ENCODE measurements around the gene ARAP3. TPM values are rescaled to one million over a fixed set of nuclear protein-coding genes. Genes with fewer than 3 reads are reported as not detected.
A peak's percentile ranks its signal among the peaks of the same experiment; 100 is the strongest.

ARAP3 gene
- polyA plus RNA-seq, 1 experiment: 3.5 TPM

DNA sequence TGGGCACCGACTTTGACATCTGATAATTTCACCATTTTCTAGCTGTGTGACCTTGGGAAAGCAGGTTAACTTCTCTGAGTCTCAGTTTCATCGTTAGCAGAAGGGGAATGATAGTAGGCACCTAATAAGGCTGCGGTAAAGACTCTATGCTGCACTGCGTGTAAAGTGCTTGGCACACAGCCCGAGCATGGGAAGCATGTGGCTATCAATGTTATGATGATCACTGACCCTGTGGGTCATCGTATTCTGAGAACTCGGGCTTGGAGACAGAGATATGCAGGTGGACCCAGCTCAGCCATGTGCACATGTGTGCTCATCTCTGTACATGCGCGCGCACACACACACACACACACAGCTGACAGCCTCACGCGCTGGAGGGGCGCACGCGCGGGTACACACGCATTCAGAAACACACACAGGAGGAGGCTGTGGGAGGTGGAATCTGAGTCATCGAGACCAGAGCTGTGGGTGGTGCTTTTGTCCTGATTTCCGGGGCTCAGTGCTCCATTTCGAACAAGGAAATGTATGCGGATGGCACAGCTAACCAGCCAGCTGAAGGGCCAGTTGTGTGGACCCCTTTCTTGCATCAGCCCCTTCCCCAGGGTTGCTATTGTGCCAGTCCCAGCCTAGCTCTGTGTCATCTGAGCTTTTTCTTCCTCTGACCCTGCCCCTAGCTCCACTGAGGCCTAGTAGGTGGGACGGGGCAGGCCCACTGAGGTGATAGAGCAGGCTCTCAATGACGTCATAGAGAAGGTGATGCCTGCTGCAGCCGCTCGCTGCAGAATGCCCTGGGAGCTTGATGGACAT lies 11.1 kb upstream of the ARAP3 start:
- CTCF ChIA-PET: interaction anchor here (1.4 to 16.0 kb wide), 15 partner anchors 9 to 293 kb away, joined by 4 to 422 read pairs (median 11); partner anchors contain the start of genes ARAP3, DELE1, PCDH1 and PCDH12

GRCh38 chr5:141692533-141692888 lies 10.5 kb upstream of the ARAP3 start:
- TF ChIP-seq, protein P1, sequence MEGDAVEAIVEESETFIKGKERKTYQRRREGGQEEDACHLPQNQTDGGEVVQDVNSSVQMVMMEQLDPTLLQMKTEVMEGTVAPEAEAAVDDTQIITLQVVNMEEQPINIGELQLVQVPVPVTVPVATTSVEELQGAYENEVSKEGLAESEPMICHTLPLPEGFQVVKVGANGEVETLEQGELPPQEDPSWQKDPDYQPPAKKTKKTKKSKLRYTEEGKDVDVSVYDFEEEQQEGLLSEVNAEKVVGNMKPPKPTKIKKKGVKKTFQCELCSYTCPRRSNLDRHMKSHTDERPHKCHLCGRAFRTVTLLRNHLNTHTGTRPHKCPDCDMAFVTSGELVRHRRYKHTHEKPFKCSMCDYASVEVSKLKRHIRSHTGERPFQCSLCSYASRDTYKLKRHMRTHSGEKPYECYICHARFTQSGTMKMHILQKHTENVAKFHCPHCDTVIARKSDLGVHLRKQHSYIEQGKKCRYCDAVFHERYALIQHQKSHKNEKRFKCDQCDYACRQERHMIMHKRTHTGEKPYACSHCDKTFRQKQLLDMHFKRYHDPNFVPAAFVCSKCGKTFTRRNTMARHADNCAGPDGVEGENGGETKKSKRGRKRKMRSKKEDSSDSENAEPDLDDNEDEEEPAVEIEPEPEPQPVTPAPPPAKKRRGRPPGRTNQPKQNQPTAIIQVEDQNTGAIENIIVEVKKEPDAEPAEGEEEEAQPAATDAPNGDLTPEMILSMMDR (IDR thresholded peaks at IDR 0.05; ENCODE audit: low read depth, low read length): no peak
- DNase-seq (ENCODE audit: low read depth, low spot score): no peak
- POLR2A ChIA-PET: interaction anchor here (0.9 to 2.2 kb wide), 5 partner anchors 25 to 320 kb away, joined by 3 to 7 read pairs (median 3); partner anchors contain the start of genes DELE1 and GNPDA1
- Histone ChIP-seq H3K27ac (ENCODE audit: low read depth, low read length) (no peak overlapping the region), H3K9me3 (ENCODE audit: control insufficient read depth, insufficient read depth, low read length) (no peaks in the 10 kb centered on the region), H3K4me3 (ENCODE audit: low read depth, low read length) (peak overlapping the region; percentile 59), H3K27me3 (ENCODE audit: control insufficient read depth, insufficient read depth, low read length) (peaks cover 43% of the 10 kb centered on the region)
- CTCF ChIA-PET: interaction anchor here (0.6 to 16.0 kb wide), 46 partner anchors 10 to 453 kb away, joined by 3 to 422 read pairs (median 5); partner anchors contain the start of genes ARAP3, DELE1, DIAPH1 and PCDH1

More for the DNA sequence above, 11.1 kb upstream of the ARAP3 start:
- TF ChIP-seq, protein P1 (IDR thresholded peaks at IDR 0.05; ENCODE audit: low read depth, low read length): no peak
- no peak for DNase-seq (ENCODE audit: low read depth, low spot score)
- H3K27me3 ChIP-seq (ENCODE audit: control insufficient read depth, insufficient read depth, low read length): peaks cover 49% of the 10 kb centered on the region
- no peak overlapping the region for H3K27ac ChIP-seq (ENCODE audit: low read depth, low read length)
- no peak overlapping the region for H3K4me3 ChIP-seq (ENCODE audit: low read depth, low read length)
- POLR2A ChIA-PET: interaction anchor here (1.0 to 2.2 kb wide), 3 partner anchors 24 to 267 kb away, joined by 3 to 7 read pairs (median 6); partner anchors contain the start of gene DELE1
- H3K9me3 ChIP-seq (ENCODE audit: control insufficient read depth, insufficient read depth, low read length): no peaks in the 10 kb centered on the region

DNA sequence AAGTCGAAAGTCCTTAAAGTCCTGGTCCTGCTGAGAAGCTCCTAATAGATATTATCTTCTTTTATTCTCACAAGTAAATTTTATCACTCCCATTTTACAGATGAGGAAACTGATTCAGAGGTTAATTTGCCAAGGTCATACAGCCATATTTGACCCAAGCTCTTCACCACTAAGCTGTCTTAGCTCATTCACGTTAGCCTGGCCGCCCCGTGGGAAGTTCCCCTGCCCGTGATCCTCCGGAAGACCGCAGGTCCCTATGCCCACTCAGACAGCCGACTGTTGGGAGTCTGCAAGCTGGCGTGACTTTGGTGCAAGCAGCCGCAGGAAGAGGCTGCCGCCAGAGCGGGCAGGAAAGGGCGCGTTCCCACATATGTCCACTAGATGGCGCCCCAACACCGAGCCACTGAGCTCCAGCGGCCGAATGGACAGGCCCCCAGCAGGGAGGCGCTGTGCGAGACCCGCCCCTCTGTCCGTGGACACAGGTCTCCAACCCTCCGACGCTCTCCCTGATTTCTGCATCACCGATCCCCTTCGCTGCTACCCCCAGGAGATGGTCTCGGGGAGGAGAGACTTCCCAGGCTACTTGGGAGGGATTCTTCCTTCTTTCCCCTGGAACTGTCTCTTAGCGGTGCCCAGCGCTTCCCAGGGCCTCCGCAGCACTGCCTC lies 10.0 kb upstream of the ARAP3 start:
- POLR2A ChIA-PET: interaction anchor here (0.7 to 2.2 kb wide), 4 partner anchors 187 to 321 kb away, joined by 3 to 7 read pairs (median 3); partner anchors contain the start of genes GNPDA1 and RNF14
- TF ChIP-seq, protein P1 (IDR thresholded peaks at IDR 0.05; ENCODE audit: low read depth, low read length): peak; percentile 97
- peak; percentile 38 for DNase-seq (ENCODE audit: low read depth, low spot score)
- CTCF ChIA-PET: interaction anchor here (0.5 to 16.0 kb wide), 63 partner anchors 9 to 957 kb away, joined by 3 to 422 read pairs (median 5); partner anchors contain the start of genes ARAP3, DELE1, DIAPH1 and FCHSD1
- Histone ChIP-seq H3K9me3 (ENCODE audit: control insufficient read depth, insufficient read depth, low read length) (no peaks in the 10 kb centered on the region), H3K27ac (ENCODE audit: low read depth, low read length) (no peak overlapping the region), H3K27me3 (ENCODE audit: control insufficient read depth, insufficient read depth, low read length) (peaks cover 38% of the 10 kb centered on the region), H3K4me3 (ENCODE audit: low read depth, low read length) (peak overlapping the region; percentile 59)

DNA sequence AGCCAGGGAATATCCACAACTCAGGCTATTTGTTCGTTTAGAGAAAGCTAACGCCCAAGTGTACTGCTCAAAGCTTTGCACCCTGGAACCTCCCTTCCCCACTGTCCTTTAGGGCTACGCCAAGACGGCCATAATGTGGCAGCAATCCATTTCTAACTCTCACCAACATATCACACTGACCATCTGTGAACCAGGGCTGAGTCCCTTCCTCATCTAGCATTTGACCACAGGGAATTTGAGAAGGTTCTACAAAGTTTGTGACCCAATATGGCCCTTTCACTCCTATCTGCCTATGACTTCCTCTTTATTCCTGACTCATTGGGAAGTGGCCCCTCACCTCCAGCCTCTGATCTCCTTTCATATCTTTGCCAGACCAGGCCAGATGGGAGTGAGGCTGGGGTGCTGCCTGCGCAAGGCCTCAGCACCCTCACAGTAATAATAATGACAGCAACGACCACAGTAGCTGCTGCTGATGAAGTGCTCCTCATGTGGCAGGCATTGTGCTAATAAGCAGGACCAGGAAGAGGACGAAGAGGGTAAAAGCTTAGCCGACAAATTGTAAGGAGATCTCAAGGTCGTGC lies 9.3 kb upstream of the ARAP3 start:
- TF ChIP-seq, protein P1 (IDR thresholded peaks at IDR 0.05; ENCODE audit: low read depth, low read length): no peak
- Histone ChIP-seq H3K4me3 (ENCODE audit: low read depth, low read length) (no peak overlapping the region), H3K9me3 (ENCODE audit: control insufficient read depth, insufficient read depth, low read length) (no peaks in the 10 kb centered on the region), H3K27me3 (ENCODE audit: control insufficient read depth, insufficient read depth, low read length) (peaks cover 34% of the 10 kb centered on the region), H3K27ac (ENCODE audit: low read depth, low read length) (no peak overlapping the region)
- ChIA-PET CTCF (interaction anchor here (0.5 to 16.0 kb wide), 60 partner anchors 8 to 958 kb away, joined by 3 to 422 read pairs (median 5); partner anchors contain the start of genes ARAP3, DELE1, DIAPH1 and FCHSD1), POLR2A (interaction anchor here (0.7 to 2.2 kb wide), 3 partner anchors 269 to 321 kb away, joined by 3 to 7 read pairs (median 3); partner anchors contain the start of genes GNPDA1 and RNF14)
- no peak for DNase-seq (ENCODE audit: low read depth, low spot score)
